Activated naive CD8-positive, alpha-beta T cell (primary cell): ENCODE data around the gene F10.
"Not testable (repeated sequence)": the region's sequence is repeated elsewhere in the genome, so short reads cannot be mapped to it uniquely, and the experiment has no call there.

Experiments
- H3K27ac Mint-ChIP-seq: one replicate; pipeline ENCODE4 v1.8.0; 2021; ENCODE audit warnings: mixed read lengths
- H3K27me3 Mint-ChIP-seq: one replicate; pipeline ENCODE4 v1.8.0; 2021; ENCODE audit warnings: mixed read lengths
- H3K36me3 Mint-ChIP-seq: one replicate; pipeline ENCODE4 v1.8.0; 2021; ENCODE audit warnings: mixed read lengths
- H3K4me1 Mint-ChIP-seq: one replicate; pipeline ENCODE4 v1.8.0; 2021; ENCODE audit warnings: low read depth, mixed read lengths
- H3K4me3 Mint-ChIP-seq: one replicate; pipeline ENCODE4 v1.8.0; 2021; ENCODE audit warnings: mild to moderate bottlenecking, mixed read lengths
- H3K9me3 Mint-ChIP-seq: one replicate; pipeline ENCODE4 v1.8.0; 2021; ENCODE audit warnings: low read depth, mixed read lengths

F10 gene

DNA sequence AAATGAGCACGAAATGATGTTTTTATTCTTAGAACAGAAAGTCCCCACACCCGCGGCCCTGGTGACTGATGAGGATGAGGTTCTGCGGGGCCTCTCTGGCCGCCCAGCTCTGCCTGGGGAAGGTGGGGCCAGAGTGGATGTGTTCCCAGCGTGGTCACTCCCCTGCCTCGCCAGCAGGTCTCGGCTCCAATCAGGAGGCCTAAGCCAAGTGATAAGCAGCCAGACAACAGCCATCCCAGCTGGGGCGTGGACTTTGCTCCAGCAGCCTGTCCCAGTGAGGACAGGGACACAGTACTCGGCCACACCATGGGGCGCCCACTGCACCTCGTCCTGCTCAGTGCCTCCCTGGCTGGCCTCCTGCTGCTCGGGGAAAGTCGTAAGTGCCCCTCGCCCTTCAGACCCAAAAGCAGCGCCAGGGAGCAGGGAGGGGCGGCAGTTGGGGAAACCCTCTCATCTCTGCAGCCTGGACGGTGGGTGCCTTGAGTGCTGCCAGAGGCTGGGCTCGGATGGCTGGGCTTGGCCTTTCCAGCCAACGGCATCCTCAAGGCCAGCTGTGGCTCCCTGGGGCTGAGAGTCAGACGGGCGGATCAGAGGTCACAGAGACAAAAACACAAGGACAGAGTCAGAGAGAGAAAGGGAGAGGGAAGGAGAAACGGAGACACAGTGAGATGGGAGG lies at the start of gene F10:
TSS of gene F10 (plus strand) at position 250 of the 676 bp plus-strand sequence. CDS start at position 307, 57 bp downstream.
- Mint-ChIP-seq H3K4me3 (no peak within 1 kb of the TSS), H3K27ac (no peak within 1 kb of the TSS), H3K27me3 (peaks cover 1% of the 10 kb centered on the region), H3K9me3 (no peaks in the 10 kb centered on the region), H3K36me3 (no peaks in the 10 kb centered on the region), H3K4me1 (no peaks in the 10 kb centered on the region)

DNA sequence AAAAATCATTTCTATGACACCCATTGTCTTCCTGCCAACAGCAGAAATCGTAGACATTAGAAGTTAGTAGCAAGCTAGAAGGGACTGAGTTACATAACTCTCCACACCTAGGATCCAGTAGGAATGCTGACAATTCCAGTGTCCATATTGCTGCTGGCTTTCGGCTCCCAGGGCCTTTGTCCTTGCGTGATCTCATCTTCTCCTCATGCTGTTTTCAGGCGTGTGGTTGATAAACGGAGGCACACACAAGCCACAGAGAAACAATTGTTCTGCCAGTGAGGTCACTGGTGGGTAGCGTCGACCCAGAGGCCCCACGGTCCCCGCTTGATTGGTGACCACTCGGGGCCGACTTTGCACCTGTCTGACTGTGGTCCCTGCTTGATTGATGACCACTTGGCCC lies 48.7 kb upstream of the F10 start:
- Mint-ChIP-seq H3K27me3 (no peaks in the 10 kb centered on the region), H3K9me3 (no peaks in the 10 kb centered on the region), H3K4me1 (no peaks in the 10 kb centered on the region), H3K4me3 (no peak overlapping the region), H3K36me3 (peaks cover 18% of the 10 kb centered on the region), H3K27ac (no peak overlapping the region)

DNA sequence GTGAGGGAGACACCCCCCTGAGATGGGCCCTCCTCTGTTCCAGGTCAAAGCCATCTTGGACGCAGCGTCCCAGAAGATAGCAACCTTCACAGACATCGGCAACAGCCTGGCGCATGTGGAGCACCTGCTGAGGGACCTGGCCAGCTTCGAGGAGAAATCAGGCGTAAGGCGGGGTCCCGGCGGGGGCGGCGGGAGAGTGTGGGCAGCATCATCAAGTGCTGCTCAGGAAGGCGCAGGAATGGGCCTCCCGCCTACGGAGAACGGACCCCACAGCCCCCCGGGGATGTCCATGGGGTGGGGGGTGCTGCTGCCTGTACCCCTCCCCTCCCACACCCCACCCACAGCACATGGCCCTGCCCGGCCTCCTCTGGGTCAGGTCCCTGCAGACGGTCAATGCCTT lies 48.2 kb upstream of the F10 start:
- H3K4me1 Mint-ChIP-seq: no peaks in the 10 kb centered on the region
- no peaks in the 10 kb centered on the region for H3K9me3 Mint-ChIP-seq
- no peaks in the 10 kb centered on the region for H3K27me3 Mint-ChIP-seq
- H3K4me3 Mint-ChIP-seq: no peak overlapping the region
- peaks cover 18% of the 10 kb centered on the region for H3K36me3 Mint-ChIP-seq
- H3K27ac Mint-ChIP-seq: no peak overlapping the region

DNA sequence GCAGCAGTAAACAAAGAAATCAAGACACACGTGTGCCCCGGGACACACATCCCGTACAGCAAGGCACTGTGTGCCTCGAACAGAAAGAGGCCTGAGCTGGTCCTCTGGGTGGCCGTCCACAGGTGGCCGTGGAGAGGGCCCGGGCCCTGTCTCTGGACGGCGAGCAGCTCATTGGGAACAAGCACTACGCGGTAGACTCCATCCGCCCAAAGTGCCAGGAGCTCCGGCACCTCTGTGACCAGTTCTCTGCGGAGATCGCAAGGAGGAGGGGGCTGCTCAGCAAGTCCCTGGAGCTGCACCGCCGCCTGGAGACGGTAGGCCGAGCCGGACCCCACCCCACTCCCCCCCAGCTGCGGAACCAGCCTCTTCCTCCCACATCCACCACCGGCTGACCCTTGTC lies 47.7 kb upstream of the F10 start:
- Mint-ChIP-seq H3K27me3 (no peaks in the 10 kb centered on the region), H3K4me1 (no peaks in the 10 kb centered on the region), H3K36me3 (peaks cover 18% of the 10 kb centered on the region), H3K27ac (no peak overlapping the region), H3K9me3 (no peaks in the 10 kb centered on the region), H3K4me3 (no peak overlapping the region)

DNA sequence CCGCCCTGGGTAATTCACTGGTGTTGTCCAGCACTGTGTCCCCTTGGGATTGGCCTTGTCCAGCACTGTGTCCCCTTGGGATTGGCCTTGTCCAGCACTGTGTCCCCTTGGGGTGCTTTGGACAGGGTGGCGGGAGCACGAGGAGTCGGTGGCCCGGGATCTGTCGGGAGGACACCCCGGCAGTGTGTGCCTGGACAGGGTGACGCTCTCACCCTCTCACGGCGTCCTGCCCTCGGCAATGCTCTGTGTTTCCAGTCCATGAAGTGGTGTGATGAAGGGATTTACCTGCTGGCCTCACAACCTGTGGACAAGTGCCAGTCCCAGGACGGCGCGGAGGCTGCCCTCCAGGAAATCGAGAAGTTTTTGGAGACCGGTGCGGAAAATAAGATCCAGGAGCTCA lies 46.9 kb upstream of the F10 start:
- H3K4me3 Mint-ChIP-seq: no peak overlapping the region
- no peaks in the 10 kb centered on the region for H3K27me3 Mint-ChIP-seq
- no peak overlapping the region for H3K27ac Mint-ChIP-seq
- H3K36me3 Mint-ChIP-seq: peaks cover 16% of the 10 kb centered on the region
- H3K4me1 Mint-ChIP-seq: no peaks in the 10 kb centered on the region
- H3K9me3 Mint-ChIP-seq: no peaks in the 10 kb centered on the region

DNA sequence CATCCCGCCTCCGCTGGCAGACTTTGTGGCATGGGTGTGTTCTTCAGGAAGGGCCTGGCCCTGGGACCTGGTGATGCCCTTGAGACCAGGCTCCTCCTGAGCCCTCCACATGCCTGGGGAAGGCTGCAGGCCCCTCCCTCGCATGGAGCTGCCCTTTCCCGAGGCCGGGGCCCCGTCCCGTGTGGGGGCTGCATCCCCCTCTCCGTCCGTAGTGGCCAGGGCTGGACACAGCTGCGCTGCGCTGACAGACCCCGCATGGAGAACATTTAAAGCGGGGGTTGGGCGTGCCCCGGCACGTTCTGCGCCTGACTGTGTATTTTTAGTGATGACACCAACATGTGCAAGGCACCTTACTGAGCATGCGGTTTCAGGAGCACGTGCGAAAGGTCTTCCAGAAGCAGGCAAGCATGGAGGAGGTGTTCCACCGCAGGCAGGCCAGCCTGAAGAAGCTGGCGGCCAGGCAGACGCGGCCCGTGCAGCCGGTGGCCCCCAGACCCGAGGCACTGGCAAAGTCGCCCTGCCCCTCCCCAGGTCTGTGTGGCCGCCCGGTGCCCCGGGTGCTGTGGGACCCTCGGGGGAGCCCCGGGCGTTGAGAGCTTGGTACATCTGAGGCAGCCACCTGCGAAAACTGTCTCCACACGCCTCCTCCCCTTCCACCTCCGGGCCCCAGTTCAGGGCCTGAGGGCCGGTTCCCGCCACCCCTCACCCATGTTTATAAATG lies 45.8 kb upstream of the F10 start:
- no peak overlapping the region for H3K4me3 Mint-ChIP-seq
- H3K36me3 Mint-ChIP-seq: peaks cover 8% of the 10 kb centered on the region
- H3K9me3 Mint-ChIP-seq: no peaks in the 10 kb centered on the region
- no peaks in the 10 kb centered on the region for H3K27me3 Mint-ChIP-seq
- H3K27ac Mint-ChIP-seq: no peak overlapping the region
- no peaks in the 10 kb centered on the region for H3K4me1 Mint-ChIP-seq

DNA sequence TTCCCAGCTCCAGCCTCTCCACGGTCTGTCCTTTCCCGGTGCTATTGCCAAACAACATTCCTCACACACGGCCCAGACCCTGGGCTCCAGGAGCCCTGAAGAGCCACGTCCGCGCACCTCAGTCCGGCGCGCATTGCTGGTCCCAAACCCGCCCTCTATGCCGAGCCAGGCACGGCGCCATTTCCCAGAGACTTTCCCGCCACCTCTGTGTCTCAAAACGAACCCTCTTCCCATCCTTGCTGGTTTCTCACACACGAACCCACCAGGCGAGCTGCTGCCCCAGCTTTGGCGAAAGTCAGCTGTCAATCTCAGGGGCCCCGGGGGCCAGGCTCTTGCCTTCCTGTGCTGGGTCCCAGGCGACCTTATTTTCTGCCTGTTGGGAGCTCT lies 45.0 kb upstream of the F10 start:
- Mint-ChIP-seq H3K4me1 (no peaks in the 10 kb centered on the region), H3K9me3 (no peaks in the 10 kb centered on the region), H3K27me3 (no peaks in the 10 kb centered on the region), H3K36me3 (peaks cover 5% of the 10 kb centered on the region), H3K4me3 (no peak overlapping the region), H3K27ac (no peak overlapping the region)

DNA sequence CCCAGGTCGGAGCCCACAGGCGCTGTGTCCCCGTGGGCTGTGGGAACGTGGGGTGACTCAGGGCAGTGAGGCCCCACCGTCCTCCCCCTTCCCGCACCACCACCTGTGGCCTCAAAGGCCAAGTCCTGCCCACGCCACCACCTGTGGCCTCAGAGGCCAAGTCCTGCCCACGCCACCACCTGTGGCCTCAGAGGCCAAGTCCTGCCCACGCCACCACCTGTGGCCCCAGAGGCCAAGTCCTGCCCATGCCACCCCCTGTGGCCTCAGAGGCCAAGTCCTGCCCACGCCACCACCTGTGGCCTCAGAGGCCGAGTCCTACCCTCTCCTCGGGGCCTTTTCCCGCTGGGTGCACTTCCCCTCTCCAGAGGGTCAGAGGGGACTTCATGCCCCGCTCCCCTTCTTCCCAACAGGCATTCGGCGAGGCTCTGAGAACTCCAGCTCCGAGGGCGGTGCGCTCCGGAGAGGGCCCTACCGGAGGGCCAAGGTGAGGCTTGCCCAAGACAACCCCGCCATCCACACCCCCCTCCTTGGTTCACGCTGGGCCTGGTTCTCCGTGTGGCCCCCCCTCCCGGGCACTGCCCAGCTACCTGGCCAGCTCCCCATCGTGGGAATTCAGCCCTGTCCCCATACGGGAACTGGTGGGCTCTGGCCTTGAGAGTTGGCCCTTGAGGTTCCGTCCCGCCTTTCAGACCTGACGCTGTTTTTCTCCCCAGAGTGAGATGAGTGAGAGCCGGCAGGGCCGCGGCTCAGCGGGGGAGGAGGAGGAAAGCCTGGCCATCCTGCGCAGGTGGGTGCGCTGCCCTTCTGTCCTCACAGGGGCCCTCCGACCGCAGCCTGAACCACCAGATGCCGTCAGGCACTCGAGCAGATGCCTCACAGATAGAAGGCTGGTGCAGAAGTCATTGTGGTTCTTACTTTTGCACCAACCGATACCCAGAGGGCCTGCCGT lies 44.4 kb upstream of the F10 start:
- no peak overlapping the region for H3K27ac Mint-ChIP-seq
- H3K36me3 Mint-ChIP-seq: peaks cover under 1% of the 10 kb centered on the region
- H3K9me3 Mint-ChIP-seq: no peaks in the 10 kb centered on the region
- H3K27me3 Mint-ChIP-seq: no peaks in the 10 kb centered on the region
- H3K4me1 Mint-ChIP-seq: no peaks in the 10 kb centered on the region
- H3K4me3 Mint-ChIP-seq: no peak overlapping the region

DNA sequence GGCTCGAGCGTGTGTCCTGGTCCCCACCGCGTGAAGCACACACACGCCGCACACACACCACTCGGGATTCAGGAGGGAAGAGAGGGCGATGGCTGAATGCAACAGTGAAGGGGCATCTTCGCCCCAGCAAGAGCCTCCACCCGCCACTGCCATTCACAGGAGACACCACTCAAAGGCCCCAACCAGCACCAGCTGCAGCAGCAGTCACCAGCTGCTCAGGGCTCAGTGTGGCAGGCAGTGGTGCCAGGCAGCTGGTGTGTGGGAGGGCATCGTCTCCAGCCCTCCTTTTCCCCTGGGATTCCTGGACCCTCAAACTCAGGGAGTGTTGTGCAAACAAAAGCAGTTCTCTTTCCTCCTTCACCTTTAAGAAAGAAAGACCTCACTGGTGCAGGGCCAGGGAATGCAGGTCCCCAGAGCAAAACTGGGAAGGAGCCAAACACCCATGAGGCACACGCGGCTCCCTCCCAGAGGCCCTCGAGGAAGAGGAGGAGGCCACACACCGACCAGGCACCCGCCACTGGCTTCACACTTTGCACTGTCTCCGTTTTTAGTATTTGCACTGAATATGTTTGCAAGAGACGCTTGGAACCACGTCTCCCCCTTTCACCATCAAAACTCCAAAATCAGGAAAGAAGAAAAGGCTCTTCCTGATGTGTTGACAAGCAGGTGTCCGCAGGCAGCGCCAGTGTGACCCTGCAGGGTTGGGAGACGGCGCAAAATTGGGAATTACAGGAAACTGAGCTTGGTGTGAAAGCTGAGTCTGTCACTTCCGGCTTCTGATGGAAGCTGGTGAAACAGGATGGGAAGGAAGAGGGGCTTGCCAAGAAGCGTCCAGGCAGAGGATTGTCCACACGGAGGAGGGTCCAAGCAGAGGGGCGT lies 43.5 kb upstream of the F10 start:
- no peaks in the 10 kb centered on the region for H3K27me3 Mint-ChIP-seq
- H3K27ac Mint-ChIP-seq: no peak overlapping the region
- H3K4me1 Mint-ChIP-seq: no peaks in the 10 kb centered on the region
- H3K4me3 Mint-ChIP-seq: no peak overlapping the region
- no peaks in the 10 kb centered on the region for H3K36me3 Mint-ChIP-seq
- H3K9me3 Mint-ChIP-seq: no peaks in the 10 kb centered on the region

DNA sequence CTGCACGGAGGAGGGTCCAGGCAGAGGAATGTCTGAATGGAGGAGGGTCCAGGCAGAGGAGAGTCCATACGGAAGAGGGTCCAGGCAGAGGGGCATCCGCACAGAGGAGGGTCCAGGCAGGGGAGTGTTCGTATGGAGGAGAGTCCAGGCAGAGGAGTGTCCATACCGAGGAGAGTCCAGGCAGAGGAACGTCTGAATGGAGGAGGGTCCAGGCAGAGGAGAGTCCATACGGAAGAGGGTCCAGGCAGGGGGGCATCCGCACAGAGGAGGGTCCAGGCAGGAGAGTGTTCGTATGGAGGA lies 42.9 kb upstream of the F10 start:
- H3K27ac Mint-ChIP-seq, H3K27me3 Mint-ChIP-seq, H3K9me3 Mint-ChIP-seq, H3K4me3 Mint-ChIP-seq, H3K36me3 Mint-ChIP-seq, H3K4me1 Mint-ChIP-seq: not testable (repeated sequence)

DNA sequence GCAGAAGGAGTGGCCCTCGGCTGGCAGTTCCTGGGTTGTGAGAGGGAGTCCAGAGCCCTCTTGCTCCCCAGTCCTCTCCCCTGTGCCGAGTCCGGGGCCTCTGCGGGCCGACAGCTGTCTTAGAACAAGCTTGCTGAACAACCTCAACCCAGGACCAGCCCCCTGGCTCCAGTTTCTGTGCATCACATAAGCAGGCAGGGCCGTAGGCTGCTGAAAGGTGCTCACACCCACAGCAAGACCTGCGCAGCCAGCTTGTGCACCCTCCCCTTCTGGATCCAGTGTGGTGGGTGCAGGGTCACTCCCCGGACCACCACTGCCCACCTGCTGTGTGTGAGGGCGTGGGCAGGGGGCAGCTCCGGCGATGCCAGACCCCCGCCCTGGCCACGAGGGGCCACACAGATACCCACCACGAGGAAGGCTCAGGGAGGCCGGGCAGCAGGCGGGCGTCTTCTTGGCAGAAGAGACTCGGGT lies 42.2 kb upstream of the F10 start:
- Mint-ChIP-seq H3K27ac (no peak overlapping the region), H3K4me3 (no peak overlapping the region), H3K4me1 (no peaks in the 10 kb centered on the region), H3K9me3 (no peaks in the 10 kb centered on the region), H3K27me3 (no peaks in the 10 kb centered on the region), H3K36me3 (no peaks in the 10 kb centered on the region)

DNA sequence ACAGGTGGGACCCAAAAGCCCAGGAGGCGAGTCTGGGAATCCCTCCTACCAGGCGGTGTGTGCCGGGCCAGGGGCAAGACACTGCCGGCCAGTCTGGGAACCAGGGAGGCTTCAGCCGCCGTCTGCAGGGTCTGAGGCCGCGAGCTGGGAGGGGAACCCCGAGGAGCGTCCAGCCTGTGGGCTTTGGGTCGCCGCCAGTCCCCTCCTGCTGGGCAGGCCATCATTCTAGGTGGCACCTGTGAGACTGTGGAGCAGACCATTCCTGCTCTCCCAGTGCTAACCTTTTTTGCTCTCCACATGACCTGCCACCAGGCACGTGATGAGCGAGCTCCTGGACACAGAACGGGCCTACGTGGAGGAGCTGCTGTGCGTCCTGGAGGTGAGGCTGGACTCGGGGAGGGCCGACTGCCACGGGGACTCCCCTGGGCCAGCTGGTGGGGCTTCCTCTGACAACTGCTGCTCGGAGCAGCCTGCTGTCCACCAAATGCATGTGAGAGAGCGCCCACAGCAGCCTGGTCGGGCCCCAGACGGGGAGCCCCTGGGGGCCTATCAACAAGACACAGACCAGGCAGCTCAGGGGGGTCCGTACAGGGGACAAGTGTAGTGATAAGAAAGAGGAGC lies 41.6 kb upstream of the F10 start:
- H3K36me3 Mint-ChIP-seq: no peaks in the 10 kb centered on the region
- no peaks in the 10 kb centered on the region for H3K27me3 Mint-ChIP-seq
- no peak overlapping the region for H3K27ac Mint-ChIP-seq
- H3K9me3 Mint-ChIP-seq: no peaks in the 10 kb centered on the region
- H3K4me3 Mint-ChIP-seq: no peak overlapping the region
- no peaks in the 10 kb centered on the region for H3K4me1 Mint-ChIP-seq

DNA sequence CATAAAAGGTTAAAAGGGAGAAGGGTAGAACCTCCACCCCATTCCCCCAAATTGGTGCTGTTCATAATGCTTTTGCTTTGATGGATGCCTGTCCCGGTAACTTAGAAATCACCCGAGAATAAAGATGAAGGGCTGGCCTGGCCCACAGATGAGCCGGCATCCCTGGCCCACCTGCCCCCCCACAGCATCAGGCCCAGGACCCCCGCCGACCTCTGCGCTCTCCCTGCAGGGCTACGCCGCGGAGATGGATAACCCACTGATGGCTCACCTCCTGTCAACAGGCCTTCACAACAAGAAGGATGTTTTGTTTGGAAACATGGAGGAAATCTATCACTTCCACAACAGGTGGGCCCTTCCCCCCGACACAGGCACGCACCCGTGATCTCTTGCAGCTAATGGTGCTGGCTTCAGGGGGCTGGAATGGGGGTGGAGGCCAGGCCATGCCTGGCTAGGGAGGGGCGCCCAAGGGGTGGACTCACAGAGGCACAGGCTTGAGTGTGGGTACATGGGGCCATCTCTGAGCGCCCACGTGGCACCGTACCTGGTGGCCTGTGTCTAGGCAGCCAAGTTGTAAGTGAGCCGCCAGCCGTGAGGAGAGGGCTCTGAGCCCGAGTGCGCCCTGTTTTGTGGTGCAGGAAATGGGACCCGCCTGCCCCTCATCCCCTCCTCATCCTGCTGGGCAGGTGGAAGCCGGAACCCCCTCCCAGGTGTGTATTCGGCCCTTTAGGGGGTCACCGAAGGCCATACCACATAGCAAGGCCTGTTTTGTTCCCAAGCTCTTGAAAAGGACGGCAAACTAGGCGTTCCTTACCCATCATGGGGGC lies 40.2 kb upstream of the F10 start:
- H3K4me3 Mint-ChIP-seq: no peak overlapping the region
- no peak overlapping the region for H3K27ac Mint-ChIP-seq
- H3K9me3 Mint-ChIP-seq: no peaks in the 10 kb centered on the region
- no peaks in the 10 kb centered on the region for H3K27me3 Mint-ChIP-seq
- no peaks in the 10 kb centered on the region for H3K4me1 Mint-ChIP-seq
- H3K36me3 Mint-ChIP-seq: no peaks in the 10 kb centered on the region

DNA sequence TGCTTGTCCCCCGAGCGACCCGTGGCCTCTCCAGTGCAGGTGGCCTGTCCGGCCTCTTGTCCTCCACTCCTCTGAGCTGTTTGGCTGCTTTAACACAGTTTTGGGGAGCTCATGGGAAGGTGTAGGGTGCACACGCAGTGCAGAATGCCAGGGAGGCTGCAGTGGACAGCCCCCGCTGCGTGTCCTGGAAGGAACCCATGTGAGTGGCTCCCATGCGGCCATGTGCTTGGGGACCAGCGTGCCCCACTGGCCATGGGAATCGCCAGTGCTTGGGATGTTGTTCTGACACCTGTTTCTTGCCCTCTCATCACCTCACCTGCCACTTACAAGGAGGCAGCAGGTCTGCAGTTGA lies 39.6 kb upstream of the F10 start:
- no peak overlapping the region for H3K27ac Mint-ChIP-seq
- no peaks in the 10 kb centered on the region for H3K36me3 Mint-ChIP-seq
- H3K4me1 Mint-ChIP-seq: no peaks in the 10 kb centered on the region
- no peak overlapping the region for H3K4me3 Mint-ChIP-seq
- no peaks in the 10 kb centered on the region for H3K27me3 Mint-ChIP-seq
- no peaks in the 10 kb centered on the region for H3K9me3 Mint-ChIP-seq
